HK-2 (cell line): ENCODE measurements around the gene SRSF10.
"Not testable (repeated sequence)": the region's sequence is repeated elsewhere in the genome, so short reads cannot be mapped to it uniquely, and the experiment has no call there.

Experiments
- DNase-seq: peaks from one replicate; pipeline ENCODE4 v3.0.0-alpha.2; 2018; ENCODE audit not compliant: unreplicated experiment

The SRSF10 gene

GRCh38 chr1:23997812-23998211 lies 17.7 kb upstream of the SRSF10 start:
- DNase-seq, result no peak

GRCh38 chr1:23996700-23997229 lies 16.6 kb upstream of the SRSF10 start:
- DNase-seq, result no peak

DNA sequence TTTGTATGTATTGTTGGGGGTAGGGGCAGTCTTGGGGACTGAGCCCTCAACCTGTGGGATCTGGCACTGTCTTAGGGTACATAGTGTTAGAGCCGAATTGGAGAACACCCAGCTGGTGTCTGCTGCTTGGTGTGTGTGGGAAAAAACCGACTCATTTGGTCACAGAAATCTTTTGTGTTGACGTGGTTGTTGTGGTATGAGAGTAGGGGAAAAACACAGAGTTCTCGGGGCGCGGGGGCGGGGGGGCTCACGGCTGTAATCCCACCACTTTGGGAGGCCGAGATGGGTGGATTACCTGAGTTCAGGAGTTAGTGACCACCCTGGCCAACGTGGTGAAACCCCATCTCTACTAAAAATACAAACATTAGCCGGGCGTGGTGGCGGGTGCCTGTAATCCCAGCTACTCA lies 15.3 kb upstream of the SRSF10 start:
- no peak for DNase-seq

DNA sequence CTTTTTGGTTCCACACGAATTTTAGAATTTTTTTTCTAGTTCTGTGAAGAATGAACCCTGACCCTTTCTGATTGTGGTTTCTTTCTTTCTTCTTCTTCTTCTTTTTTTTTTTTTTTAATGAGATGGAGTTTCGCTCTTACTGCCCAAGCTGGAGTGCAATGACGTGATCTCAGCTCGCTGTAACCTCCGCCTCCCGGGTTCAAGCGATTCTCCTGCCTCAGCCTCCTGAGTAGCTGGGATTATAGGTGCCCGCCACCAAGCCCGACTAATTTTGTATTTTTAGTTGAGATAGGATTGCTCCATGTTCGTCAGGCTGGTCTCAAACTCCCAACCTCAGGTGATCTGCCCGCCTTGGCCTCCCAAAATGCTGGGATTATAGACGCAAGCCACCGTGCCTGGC lies 11.9 kb upstream of the SRSF10 start:
- DNase-seq, result not testable (repeated sequence)

DNA sequence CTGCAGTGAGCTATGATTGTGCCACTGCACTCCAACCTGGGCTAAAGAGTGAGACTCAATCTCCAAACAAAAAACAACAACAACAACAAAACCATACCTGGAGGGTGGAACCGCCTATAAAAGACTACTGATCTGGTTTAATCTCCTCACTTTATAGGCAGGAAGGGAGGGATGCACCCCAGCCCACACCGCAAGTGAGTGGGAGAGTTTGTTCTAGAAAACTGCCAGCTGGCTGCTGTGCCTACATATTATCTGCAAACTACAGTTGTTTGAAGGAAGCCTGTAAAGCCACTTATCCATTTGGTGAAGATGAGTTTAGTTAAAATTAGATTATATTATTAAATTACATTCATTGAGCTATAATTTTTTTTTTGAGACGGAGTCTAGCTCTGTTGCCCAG lies 9.1 kb upstream of the SRSF10 start:
- DNase-seq, result no peak

DNA sequence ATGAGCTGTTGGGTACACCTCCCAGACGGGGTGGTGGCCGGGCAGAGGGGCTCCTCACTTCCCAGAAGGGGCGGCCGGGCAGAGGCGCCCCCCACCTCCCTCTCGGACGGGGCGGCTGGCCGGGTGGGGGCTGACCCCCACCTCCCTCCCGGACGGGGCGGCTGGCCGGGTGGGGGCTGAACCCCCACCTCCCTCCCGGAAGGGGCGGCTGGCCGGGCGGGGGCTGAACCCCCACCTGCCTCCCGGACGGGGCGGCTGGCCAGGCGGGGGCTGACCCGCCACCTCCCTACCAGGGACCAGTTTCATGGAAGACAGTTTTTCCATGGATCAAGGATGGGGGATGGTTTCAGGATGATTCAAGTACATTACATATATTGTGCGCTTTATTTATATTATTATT lies 6.9 kb upstream of the SRSF10 start:
- not testable (repeated sequence) for DNase-seq

DNA sequence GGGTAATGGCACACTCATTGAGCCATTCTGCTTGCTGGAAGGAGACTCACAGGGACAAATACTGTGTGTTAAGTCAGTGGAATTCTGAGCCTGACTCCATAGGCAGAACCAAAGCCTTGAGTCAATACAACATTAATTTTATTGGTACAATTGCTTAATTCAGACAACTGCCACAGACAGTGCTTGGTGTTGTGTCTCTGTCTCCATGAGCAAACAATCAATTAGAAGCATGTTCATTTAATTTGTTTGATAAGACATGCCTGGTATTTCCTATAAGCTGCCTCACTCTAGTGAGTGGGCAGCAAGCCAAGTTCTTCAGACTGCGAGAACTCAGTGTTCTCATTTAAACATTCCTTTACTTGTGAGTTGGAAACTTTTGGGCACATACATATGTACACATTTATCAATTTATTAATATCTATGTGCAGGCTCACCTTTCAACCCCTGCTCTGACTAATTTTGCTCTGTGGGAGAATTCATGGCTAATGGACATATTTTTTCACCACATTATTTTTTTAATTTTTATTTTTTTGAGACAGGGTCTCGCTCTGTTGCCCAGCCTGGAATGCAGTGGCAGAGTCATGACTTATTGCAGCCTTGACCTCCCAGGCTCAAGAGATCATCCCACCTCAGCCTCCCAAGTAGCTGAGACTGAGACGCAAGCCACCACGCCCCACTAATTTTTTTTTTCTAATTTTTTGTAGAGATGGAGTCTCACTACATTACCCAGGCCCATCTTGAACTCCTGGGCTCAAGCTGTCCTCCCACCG lies 4.5 kb upstream of the SRSF10 start:
- DNase-seq, result peak; percentile 23

DNA sequence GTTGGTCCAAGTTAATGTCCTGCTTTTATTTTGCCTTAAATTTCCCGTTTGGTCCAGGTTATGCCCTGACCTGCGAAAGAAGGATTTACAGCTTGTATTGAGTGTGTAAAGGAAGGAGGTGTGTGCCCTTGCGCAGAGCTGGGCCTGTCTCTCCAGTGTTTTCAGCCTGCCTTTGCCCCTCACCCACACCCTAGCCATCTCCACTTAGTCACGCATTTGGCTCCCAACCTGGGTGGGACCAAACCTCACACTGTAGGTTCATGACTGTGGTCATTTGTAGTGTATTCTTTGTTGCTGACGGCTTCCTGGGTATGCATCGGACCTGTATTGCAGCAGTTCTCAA lies 572 bp upstream of the SRSF10 start:
- DNase-seq, result peak; percentile 87

DNA sequence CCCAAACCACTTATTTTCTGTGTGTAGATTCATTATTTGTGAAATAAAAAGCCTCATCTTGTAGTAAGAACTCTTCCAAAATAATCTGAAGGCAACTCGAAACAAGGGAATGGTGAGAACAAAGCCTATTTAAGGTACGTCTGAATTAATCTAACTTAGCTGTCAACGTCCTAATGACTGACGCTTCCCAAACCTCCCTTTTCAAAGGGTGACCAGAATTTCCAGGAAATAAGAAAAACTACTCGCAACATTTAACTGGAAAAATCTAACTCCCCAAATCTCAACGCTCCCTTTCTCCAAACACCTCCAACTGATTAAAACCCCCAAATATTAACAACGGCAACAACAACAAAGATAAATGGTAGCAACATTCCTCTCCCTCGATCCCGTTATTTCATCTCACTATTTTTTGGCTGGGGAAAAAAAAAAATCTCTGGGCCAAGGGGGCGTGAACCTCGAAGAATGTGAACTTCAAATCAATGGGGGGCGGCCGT lies 693 bp downstream of the SRSF10 start:
- DNase-seq, result no peak

- no peak for DNase-seq
These were observed 1.3 kb downstream of the SRSF10 start for GRCh38 chr1:23978805-23979204.

DNA sequence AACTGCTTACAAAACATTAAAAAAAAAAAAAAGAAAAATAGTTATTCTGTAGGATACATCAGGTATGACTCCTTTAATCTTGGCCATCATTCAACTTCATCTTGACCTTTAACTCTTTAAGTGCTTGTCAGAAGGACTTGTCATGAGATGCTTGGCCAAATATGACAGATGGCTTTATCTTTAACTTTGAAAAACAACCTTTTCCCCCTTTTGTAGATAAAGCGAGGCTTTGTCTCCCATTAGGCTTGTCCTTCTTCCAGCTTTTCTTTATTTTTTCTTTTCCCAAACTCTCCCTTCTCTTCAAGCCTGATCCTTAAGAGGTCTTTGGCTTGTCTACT lies 2.3 kb downstream of the SRSF10 start:
- DNase-seq, result no peak

GRCh38 chr1:23977187-23977853 lies 2.8 kb downstream of the SRSF10 start:
- no peak for DNase-seq

DNA sequence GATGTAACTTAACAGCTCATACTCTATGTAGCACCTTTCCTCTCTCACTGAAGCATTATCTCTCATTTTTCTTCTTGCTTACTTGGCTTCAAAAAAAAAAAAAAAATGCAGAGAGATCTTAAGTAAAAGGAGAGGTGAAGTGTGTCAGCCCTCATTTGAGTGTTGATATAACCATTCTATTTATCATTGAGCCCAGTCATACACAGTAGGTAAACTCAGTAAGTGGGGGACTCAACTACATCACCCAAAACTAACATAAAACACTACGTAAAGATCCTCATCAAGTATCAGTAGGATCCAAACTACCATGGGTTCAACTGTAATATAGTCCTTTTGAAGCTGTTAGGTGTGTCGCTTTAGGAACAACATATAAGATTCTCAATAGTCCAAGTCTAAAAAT lies 12.3 kb downstream of the SRSF10 start:
- DNase-seq, result no peak

GRCh38 chr1:23966973-23967493 lies 13.1 kb downstream of the SRSF10 start:
- no peak for DNase-seq

DNA sequence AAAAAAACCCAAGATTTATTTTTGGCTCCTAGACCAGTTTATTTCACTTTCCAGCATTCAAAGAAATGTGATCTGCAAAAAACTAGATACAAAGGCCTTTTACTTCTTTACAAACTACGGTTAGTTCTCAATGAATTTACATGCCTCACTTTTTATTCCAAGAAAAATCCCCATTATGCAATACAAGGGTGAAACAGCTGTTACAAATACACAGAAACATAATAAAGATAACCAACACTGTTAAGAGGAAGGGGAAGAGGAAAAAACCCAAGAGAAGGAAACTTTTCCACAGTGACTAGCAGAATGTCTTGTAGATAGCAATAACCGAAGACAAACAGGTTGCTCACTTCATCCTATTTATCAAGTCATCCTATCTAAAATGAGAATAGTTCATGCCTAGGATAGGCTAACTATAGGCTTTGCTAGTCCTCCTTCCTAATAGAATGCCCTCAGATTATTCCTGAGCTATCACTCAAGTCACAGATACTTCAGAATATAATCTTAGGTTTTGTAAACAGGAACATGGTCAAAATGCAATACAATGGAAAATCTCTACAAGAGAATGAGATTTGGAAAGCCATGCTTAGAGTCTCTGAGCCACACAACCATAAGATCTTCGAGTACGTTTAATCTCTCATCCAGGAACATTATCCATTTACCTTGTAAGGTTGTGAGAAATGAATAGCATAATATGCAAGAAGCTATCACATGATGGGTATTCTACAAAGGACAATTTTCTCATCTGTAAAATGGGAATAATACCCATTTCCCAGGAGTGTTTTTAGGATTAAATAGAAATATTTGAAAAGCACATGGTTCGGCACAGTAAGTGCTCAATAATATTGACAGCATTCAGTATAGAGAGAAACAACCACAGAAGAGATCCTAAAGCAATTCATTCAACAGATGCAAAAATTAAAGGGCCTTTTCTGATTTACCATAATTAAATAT lies 15.1 kb downstream of the SRSF10 start:
- no peak for DNase-seq

GRCh38 chr1:23964235-23964668 lies 15.9 kb downstream of the SRSF10 start:
- DNase-seq, result no peak

DNA sequence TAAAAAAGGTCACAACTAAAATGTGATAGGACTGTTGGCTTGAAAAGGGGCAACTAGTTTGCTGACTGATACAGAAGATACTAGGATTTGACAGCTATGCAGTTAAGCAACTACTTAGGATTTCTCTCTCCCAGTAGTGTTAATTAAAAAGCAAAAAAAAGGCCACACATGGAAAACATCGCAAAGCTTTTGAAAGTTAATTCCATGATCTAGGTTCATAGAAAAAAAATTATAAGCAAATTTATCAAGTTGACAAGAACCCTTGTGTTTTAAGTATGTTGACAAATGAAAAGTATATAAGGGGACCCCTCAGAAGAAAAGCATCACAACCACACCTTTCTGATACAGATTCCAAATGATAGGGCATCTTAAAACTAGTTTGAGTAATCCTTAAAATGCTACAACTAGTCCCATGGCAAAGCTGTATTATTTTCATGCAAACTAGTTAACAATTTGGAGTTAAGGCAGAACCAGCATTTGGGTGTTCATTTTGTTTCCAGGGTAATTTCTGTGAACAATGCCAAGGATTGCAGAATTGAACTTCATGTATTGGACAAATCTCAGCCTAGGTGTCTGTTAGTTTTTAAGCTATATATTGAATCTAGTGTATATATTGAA lies 16.4 kb downstream of the SRSF10 start:
- no peak for DNase-seq

- DNase-seq, result no peak
These were observed 19.7 kb downstream of the SRSF10 start for GRCh38 chr1:23960291-23961020.

GRCh38 chr1:23959461-23960290 lies 20.5 kb downstream of the SRSF10 start, which contains the start of gene PNRC2:
Gene PNRC2 (plus strand): TSS chr1:23959828. CDS start chr1:23961458, 1,630 bp downstream.
- peak; percentile 98 for DNase-seq
